ENCODE results near the gene VWA5B1.

The VWA5B1 gene

DNA sequence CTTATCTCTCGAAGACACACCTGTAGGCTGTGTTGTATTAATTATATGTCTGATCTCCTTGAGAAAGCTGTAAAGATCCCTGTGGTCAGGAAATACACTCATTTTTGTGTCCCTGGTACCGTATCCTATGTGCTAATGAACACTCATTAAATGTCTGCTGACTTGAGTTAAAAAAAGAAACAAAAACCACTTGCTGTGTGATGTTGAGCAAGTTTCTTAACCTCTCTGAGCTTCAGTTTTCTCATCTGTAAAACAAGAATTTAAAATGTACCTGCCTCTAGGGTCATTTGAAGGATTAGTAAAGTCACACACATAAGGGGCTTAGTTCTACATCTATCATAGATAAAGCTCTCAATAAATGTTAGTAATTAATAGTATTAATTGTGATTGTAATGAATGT lies 91.3 kb downstream of the VWA5B1 start:
- Mint-ChIP-seq H3K27me3 (peaks cover 26% of the 10 kb centered on the region), H3K27ac (no peak overlapping the region), H3K9me3 (peaks cover 7% of the 10 kb centered on the region), H3K36me3 (no peaks in the 10 kb centered on the region), H3K4me1 (peaks cover 63% of the 10 kb centered on the region), H3K4me3 (no peak overlapping the region)
- ATAC-seq = no peak

GRCh38 chr1:20382711-20383110 lies 92.0 kb downstream of the VWA5B1 start:
- Mint-ChIP-seq H3K36me3 (no peaks in the 10 kb centered on the region), H3K9me3 (peaks cover 7% of the 10 kb centered on the region), H3K27me3 (peaks cover 33% of the 10 kb centered on the region), H3K4me3 (no peak overlapping the region), H3K4me1 (peaks cover 62% of the 10 kb centered on the region), H3K27ac (no peak overlapping the region)
- no peak for ATAC-seq

- ATAC-seq = peak; percentile 4
- peaks cover 59% of the 10 kb centered on the region for H3K4me1 Mint-ChIP-seq
- H3K36me3 Mint-ChIP-seq = no peaks in the 10 kb centered on the region
- H3K27me3 Mint-ChIP-seq = peaks cover 43% of the 10 kb centered on the region
- H3K9me3 Mint-ChIP-seq = peaks cover 5% of the 10 kb centered on the region
- no peak overlapping the region for H3K27ac Mint-ChIP-seq
- no peak overlapping the region for H3K4me3 Mint-ChIP-seq
These were observed 93.0 kb downstream of the VWA5B1 start for GRCh38 chr1:20383631-20384030.

DNA sequence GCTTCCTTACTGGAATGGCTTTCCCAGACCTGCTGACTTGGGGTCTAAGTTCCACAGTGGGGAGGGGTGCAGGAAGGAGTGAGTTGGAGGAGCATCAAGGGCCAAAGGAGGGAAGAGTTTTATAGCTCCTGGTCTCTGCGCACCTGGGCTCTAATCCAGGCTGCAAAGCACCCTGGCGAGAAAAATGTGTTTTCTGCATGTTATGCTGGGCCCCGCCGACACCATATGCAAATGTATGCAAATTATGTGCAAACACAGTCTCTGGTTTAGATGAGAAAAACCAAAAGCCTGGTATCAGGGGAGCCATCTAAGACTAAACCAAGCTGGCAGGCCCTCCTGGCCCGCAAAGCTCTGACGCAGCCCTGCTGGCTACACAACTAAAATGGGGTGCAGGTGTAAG lies 95.0 kb downstream of the VWA5B1 start:
- ATAC-seq = peak; percentile 21
- H3K27me3 Mint-ChIP-seq = peaks cover 54% of the 10 kb centered on the region
- H3K4me1 Mint-ChIP-seq = peaks cover 54% of the 10 kb centered on the region
- H3K9me3 Mint-ChIP-seq = peaks cover 4% of the 10 kb centered on the region
- H3K4me3 Mint-ChIP-seq = no peak overlapping the region
- no peaks in the 10 kb centered on the region for H3K36me3 Mint-ChIP-seq
- no peak overlapping the region for H3K27ac Mint-ChIP-seq

- ATAC-seq = no peak
- Mint-ChIP-seq H3K9me3 (peaks cover 4% of the 10 kb centered on the region), H3K27me3 (peaks cover 61% of the 10 kb centered on the region), H3K36me3 (no peaks in the 10 kb centered on the region), H3K4me3 (no peak overlapping the region), H3K4me1 (peaks cover 45% of the 10 kb centered on the region), H3K27ac (peak overlapping the region; percentile 10)
These were observed 95.8 kb downstream of the VWA5B1 start for GRCh38 chr1:20386323-20387081.

DNA sequence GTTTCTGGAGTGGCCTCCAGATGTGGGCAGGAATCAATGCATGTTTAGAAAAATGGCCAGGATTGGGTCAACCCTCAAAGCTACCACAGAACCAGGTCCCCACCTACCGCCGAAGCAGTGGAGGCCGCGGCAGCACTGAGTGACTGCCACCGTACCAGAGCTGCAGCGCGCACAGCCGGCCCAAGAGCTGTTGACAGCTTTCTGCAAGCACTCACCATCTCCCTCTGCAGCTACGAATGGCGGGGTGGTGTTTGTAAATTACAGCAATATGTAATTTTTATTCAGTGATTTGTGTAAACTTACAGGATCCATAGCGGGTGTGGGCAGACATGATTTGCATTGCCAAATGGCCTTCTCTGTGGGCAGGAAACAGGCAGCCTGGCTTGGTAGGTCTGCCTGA lies 98.9 kb downstream of the VWA5B1 start:
- Mint-ChIP-seq H3K27ac (no peak overlapping the region), H3K27me3 (peaks cover 63% of the 10 kb centered on the region), H3K4me3 (no peak overlapping the region), H3K36me3 (peaks cover 4% of the 10 kb centered on the region), H3K9me3 (peaks cover 8% of the 10 kb centered on the region), H3K4me1 (peaks cover 33% of the 10 kb centered on the region)
- ATAC-seq = no peak

GRCh38 chr1:20390589-20391331 lies 100.1 kb downstream of the VWA5B1 start:
- Mint-ChIP-seq H3K9me3 (peaks cover 8% of the 10 kb centered on the region), H3K4me3 (no peak overlapping the region), H3K27me3 (peaks cover 52% of the 10 kb centered on the region), H3K27ac (no peak overlapping the region), H3K4me1 (peaks cover 22% of the 10 kb centered on the region), H3K36me3 (peaks cover 5% of the 10 kb centered on the region)
- ATAC-seq = no peak

DNA sequence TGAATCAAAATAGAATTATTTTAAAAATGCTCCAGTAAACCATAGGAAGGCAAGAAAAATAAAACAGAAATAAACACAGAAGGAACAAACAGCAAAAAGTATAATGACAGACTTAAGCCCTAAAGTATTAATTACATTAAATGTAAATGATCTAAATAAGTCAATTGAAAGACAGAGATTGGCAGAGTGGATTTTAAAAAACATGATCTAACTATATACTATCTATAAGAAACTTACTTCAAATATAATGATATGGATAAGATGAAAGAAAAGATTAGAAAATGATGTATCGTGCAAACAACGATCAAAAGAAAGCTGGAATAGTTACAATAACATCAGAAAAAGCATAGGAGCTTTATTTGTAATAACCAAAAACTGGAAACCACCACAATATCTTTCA lies 104.6 kb downstream of the VWA5B1 start:
- Mint-ChIP-seq H3K4me3 (no peak overlapping the region), H3K36me3 (peaks cover 5% of the 10 kb centered on the region), H3K27me3 (peaks cover 17% of the 10 kb centered on the region), H3K9me3 (peaks cover 8% of the 10 kb centered on the region), H3K4me1 (peaks cover 7% of the 10 kb centered on the region), H3K27ac (no peak overlapping the region)
- no peak for ATAC-seq

DNA sequence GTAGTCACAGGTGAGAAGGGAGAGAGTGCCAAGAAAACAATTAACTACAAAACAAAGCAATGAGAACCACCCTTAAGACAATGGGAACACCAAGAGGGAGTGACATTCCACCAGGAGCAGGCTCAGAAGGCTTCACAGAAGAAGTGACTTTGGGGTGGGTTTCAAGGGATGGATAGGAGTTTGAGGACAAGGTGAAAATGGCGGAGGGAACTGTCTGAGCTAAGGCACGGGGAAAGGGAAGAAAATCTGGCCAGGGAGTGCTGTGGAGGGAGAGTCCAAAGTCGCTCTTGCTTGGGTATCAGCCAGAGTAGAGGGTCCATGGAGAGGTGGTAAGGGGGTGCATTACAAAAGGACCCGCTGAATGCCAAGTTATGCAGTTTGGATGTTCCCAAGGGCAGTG lies 108.1 kb downstream of the VWA5B1 start:
- H3K36me3 Mint-ChIP-seq = peaks cover 5% of the 10 kb centered on the region
- H3K27me3 Mint-ChIP-seq = no peaks in the 10 kb centered on the region
- no peak overlapping the region for H3K27ac Mint-ChIP-seq
- peaks cover 8% of the 10 kb centered on the region for H3K9me3 Mint-ChIP-seq
- ATAC-seq = no peak
- peaks cover 21% of the 10 kb centered on the region for H3K4me1 Mint-ChIP-seq
- no peak overlapping the region for H3K4me3 Mint-ChIP-seq

DNA sequence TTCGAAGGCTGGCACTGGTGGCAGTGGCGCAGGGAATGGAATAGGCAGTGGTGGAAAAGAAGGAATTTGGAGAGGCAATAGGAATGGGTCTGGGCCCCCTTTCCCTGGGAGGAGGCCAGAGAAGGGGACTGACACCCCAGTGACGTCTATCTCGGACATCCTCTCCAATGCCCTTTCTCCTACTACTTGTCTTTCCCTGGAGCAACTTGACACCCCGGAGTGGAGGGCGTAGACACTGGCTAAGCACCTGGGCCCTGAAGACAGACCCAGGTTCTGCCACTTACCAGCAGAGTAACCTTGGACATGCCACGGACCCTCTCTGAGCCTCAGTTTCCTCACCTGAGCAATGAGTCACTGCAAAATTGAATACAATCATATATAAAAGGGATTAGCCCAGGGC lies 108.5 kb downstream of the VWA5B1 start:
- ATAC-seq = no peak
- H3K4me1 Mint-ChIP-seq = peaks cover 25% of the 10 kb centered on the region
- peaks cover 5% of the 10 kb centered on the region for H3K36me3 Mint-ChIP-seq
- no peaks in the 10 kb centered on the region for H3K27me3 Mint-ChIP-seq
- peaks cover 3% of the 10 kb centered on the region for H3K9me3 Mint-ChIP-seq
- H3K27ac Mint-ChIP-seq = no peak overlapping the region
- no peak overlapping the region for H3K4me3 Mint-ChIP-seq

DNA sequence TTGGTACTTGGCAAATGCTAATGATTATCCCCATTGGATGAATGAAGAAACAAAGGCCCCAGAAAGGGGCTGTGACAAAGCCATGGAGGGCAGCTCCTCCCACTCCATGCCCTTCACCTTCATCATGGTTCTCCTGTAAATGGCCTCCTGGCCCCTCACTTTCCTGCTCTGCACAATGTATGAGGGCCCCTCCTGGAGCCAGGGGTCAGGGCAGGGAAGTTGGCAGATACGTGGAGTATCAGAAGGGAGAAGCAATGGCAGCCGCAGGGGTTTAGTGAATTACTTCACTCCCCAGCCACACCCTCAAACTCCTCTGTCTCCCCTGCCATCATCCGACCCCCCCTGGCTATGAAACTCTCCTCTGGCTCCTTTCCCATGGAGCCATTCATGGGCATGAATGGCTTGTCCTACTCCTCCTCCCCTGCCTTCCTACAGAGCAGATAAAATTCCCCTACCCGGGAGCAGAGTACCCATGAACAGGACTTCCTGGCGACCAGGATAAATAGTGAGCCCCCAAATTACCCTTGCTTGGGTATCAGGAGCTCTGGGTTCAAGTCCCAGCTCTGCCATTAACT lies 109.0 kb downstream of the VWA5B1 start:
- Mint-ChIP-seq H3K27me3 (no peaks in the 10 kb centered on the region), H3K36me3 (no peaks in the 10 kb centered on the region), H3K4me3 (no peak overlapping the region), H3K27ac (peak overlapping the region; percentile 15), H3K9me3 (no peaks in the 10 kb centered on the region), H3K4me1 (peaks cover 30% of the 10 kb centered on the region)
- ATAC-seq = no peak

- Mint-ChIP-seq H3K27ac (peak overlapping the region; percentile 15), H3K36me3 (no peaks in the 10 kb centered on the region), H3K27me3 (no peaks in the 10 kb centered on the region), H3K9me3 (no peaks in the 10 kb centered on the region), H3K4me3 (no peak overlapping the region), H3K4me1 (peaks cover 39% of the 10 kb centered on the region)
- peak; percentile 44 for ATAC-seq
These were observed 109.9 kb downstream of the VWA5B1 start for GRCh38 chr1:20400341-20401177.

- Mint-ChIP-seq H3K4me3 (no peak overlapping the region), H3K4me1 (peaks cover 48% of the 10 kb centered on the region), H3K27ac (no peak overlapping the region), H3K9me3 (no peaks in the 10 kb centered on the region), H3K27me3 (no peaks in the 10 kb centered on the region), H3K36me3 (no peaks in the 10 kb centered on the region)
- ATAC-seq = no peak
These were observed 110.8 kb downstream of the VWA5B1 start for GRCh38 chr1:20401405-20402010.

GRCh38 chr1:20402585-20403422 lies 112.1 kb downstream of the VWA5B1 start:
- Mint-ChIP-seq H3K9me3 (no peaks in the 10 kb centered on the region), H3K36me3 (no peaks in the 10 kb centered on the region), H3K27ac (peak overlapping the region; percentile 46), H3K27me3 (no peaks in the 10 kb centered on the region), H3K4me3 (no peak overlapping the region), H3K4me1 (peaks cover 58% of the 10 kb centered on the region)
- ATAC-seq = no peak
